ENCODE data around the gene CARD6. TPM values are rescaled to one million over a fixed set of nuclear protein-coding genes. Genes with fewer than 3 reads are reported as not detected.
A peak's percentile ranks its signal among the peaks of the same experiment; 100 is the strongest.

Gene CARD6
- total and polyA plus RNA-seq, 2 of the 13 experiments (the other 11 are each of a cell fraction or from before 2014, with no cell fraction given), result 0.33 to 1.4 TPM

GRCh38 chr5:40895440-40896425 is 54.6 kb downstream of the CARD6 start (continued):
- TF ChIP-seq ZNF224 (CRISPR knock-in tag; IDR thresholded peaks at IDR 0.05), result peak; percentile 87; the same call in 1 of the 2 replicates
- TF ChIP-seq IKZF5 (CRISPR knock-in tag; IDR thresholded peaks at IDR 0.05), result 0 out of 2 replicates have a peak, but pooled peaks have one; percentile 43
- 0 out of 2 replicates have a peak, but pooled peaks have one; percentile 58 for TF ChIP-seq ZKSCAN5 (CRISPR knock-in tag; IDR thresholded peaks at IDR 0.05)
- peak; percentile 82; the same call in 1 of the 2 replicates for TF ChIP-seq ZBTB4 (CRISPR knock-in tag; IDR thresholded peaks at IDR 0.05; ENCODE audit: borderline replicate concordance)
- 0 out of 2 replicates have a peak, but pooled peaks have one; percentile 24 for TF ChIP-seq RARA (CRISPR knock-in tag; IDR thresholded peaks at IDR 0.05)
- TF ChIP-seq GATAD2A (CRISPR knock-in tag; IDR thresholded peaks at IDR 0.05), result peak; percentile 63
- TF ChIP-seq NFKB2 (CRISPR knock-in tag; IDR thresholded peaks at IDR 0.05; ENCODE audit: borderline replicate concordance), result peak; percentile 50; the same call in 1 of the 2 replicates
- peak; percentile 61 for TF ChIP-seq THAP11 (CRISPR knock-in tag; IDR thresholded peaks at IDR 0.05)
- TF ChIP-seq NCOA2 (CRISPR knock-in tag; IDR thresholded peaks at IDR 0.05), result peak; percentile 45; the same call in 1 of the 2 replicates
- TF ChIP-seq FOSL2 (CRISPR knock-in tag; IDR thresholded peaks at IDR 0.05), result peak; percentile 10; the same call in 1 of the 2 replicates
- TF ChIP-seq SNAPC2 (CRISPR knock-in tag; IDR thresholded peaks at IDR 0.05), result 0 out of 2 replicates have a peak, but pooled peaks have one; percentile 27
- peak; percentile 73 for TF ChIP-seq ZNF414 (CRISPR knock-in tag; IDR thresholded peaks at IDR 0.05)
- TF ChIP-seq POGK (CRISPR knock-in tag; conservative IDR thresholded peaks at IDR 0.05), result peak; percentile 24; the same call in 1 of the 2 replicates
- TF ChIP-seq ERF (CRISPR knock-in tag; IDR thresholded peaks at IDR 0.05), result peak; percentile 66; the same call in 1 of the 2 replicates
- 0 out of 2 replicates have a peak, but pooled peaks have one; percentile 39 for TF ChIP-seq TOPORS (CRISPR knock-in tag; IDR thresholded peaks at IDR 0.05)
- TF ChIP-seq ZNF121 (CRISPR knock-in tag; IDR thresholded peaks at IDR 0.05), result peak; percentile 10; the same call in 1 of the 2 replicates
- TF ChIP-seq CEBPG (CRISPR knock-in tag; IDR thresholded peaks at IDR 0.05), result peak; percentile 5; the same call in 1 of the 2 replicates
- peak; percentile 57; the same call in 1 of the 2 replicates for TF ChIP-seq YEATS4 (CRISPR knock-in tag; IDR thresholded peaks at IDR 0.05; ENCODE audit: borderline replicate concordance)
- peak; percentile 39 for TF ChIP-seq PHF5A (CRISPR knock-in tag; IDR thresholded peaks at IDR 0.05; ENCODE audit: low read depth, unreplicated experiment)
- 0 out of 2 replicates have a peak, but pooled peaks have one; percentile 69 for TF ChIP-seq ZNF704 (CRISPR knock-in tag; IDR thresholded peaks at IDR 0.05; ENCODE audit: borderline replicate concordance)
- TF ChIP-seq DMAP1 (CRISPR knock-in tag; IDR thresholded peaks at IDR 0.05), result peak; percentile 37; the same call in 1 of the 2 replicates
